ENCODE results near the gene CCDC93. TPM values are rescaled to one million over a fixed set of nuclear protein-coding genes. Genes with fewer than 3 reads are reported as not detected.
A peak's percentile ranks its signal among the peaks of the same experiment; 100 is the strongest.

The CCDC93 gene
- total RNA-seq, 1 experiment from 2014 or later = 34.7 TPM

GRCh38 chr2:117973498-117974082, 40.3 kb downstream of the CCDC93 start:
- H3K4me3 ChIP-seq (ENCODE audit: low read depth, low read length) = no peak overlapping the region
- intact Hi-C loops (cut with micrococcal nuclease; ENCODE audit: unreplicated experiment) = no loop called here
- TF ChIP-seq, protein P1, sequence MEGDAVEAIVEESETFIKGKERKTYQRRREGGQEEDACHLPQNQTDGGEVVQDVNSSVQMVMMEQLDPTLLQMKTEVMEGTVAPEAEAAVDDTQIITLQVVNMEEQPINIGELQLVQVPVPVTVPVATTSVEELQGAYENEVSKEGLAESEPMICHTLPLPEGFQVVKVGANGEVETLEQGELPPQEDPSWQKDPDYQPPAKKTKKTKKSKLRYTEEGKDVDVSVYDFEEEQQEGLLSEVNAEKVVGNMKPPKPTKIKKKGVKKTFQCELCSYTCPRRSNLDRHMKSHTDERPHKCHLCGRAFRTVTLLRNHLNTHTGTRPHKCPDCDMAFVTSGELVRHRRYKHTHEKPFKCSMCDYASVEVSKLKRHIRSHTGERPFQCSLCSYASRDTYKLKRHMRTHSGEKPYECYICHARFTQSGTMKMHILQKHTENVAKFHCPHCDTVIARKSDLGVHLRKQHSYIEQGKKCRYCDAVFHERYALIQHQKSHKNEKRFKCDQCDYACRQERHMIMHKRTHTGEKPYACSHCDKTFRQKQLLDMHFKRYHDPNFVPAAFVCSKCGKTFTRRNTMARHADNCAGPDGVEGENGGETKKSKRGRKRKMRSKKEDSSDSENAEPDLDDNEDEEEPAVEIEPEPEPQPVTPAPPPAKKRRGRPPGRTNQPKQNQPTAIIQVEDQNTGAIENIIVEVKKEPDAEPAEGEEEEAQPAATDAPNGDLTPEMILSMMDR (IDR thresholded peaks at IDR 0.05; ENCODE audit: insufficient read depth in 1 of 2, low read depth in 1 of 2, low read length in 1 of 2, severe bottlenecking in 1 of 2, unreplicated experiment in 1 of 2) = no peak
- POLR2A ChIA-PET = no interaction called here
- BruUV-seq (replicated peaks) = no TSS peak
- Mint-ChIP-seq H3K27ac (ENCODE audit: unreplicated experiment) (no peak overlapping the region), H3K4me3 (ENCODE audit: unreplicated experiment) (no peak overlapping the region), H3K9me3 (ENCODE audit: unreplicated experiment) (no peaks in the 10 kb centered on the region), H3K27me3 (ENCODE audit: insufficient read depth, unreplicated experiment) (no peaks in the 10 kb centered on the region), H3K4me1 (ENCODE audit: low read depth, unreplicated experiment) (no peaks in the 10 kb centered on the region), H3K36me3 (ENCODE audit: insufficient read depth, unreplicated experiment) (peaks cover 35% of the 10 kb centered on the region)
- no peaks in the 10 kb centered on the region for H3K27me3 ChIP-seq (replicated peaks; ENCODE audit: control insufficient read depth, insufficient read depth, low read length)
- peaks cover 4% of the 10 kb centered on the region for H3K36me3 ChIP-seq (ENCODE audit: control insufficient read depth, insufficient read depth, low read length)
- H3K4me1 ChIP-seq = no peaks in the 10 kb centered on the region
- CTCF ChIA-PET = interaction anchor here (2.9 kb wide), 1 partner anchor 29 kb away, joined by 9 read pairs; no protein-coding TSS in a partner anchor
- no peak for DNase-seq
- H3K9me3 ChIP-seq = no peaks in the 10 kb centered on the region

DNA sequence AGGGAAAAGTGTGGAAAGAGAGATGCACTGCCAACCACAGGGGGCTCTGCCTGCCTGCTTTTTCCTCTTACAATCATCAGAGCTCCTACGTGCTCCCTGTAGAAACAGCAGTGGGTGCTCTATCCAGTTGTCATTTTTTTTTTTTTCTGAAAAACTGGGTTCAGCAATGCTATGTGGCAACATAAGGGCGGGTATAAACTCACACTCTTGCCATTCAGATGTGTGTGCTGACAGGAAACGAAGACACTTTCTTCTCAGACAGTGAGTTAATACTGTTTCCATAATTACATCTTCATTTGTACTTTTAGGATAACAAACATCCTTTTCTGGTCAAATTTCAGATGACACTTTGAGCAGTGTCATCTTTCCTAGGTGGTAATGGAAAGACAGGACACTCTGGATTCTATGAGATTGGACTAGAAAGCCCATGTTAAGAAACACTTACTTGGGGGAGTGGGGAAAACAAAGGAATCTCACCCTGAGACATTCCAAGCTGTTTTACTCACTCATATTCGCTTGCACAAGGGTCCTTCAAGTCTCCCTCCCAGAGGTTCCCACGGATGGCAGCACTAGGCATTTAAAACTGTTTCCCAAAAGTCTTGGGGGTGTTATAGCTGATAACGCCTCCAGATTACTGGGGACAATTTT, 41.3 kb downstream of the CCDC93 start:
- Mint-ChIP-seq H3K36me3 (ENCODE audit: insufficient read depth, unreplicated experiment) (peaks cover 35% of the 10 kb centered on the region), H3K27ac (ENCODE audit: unreplicated experiment) (no peak overlapping the region), H3K27me3 (ENCODE audit: insufficient read depth, unreplicated experiment) (no peaks in the 10 kb centered on the region), H3K4me3 (ENCODE audit: unreplicated experiment) (no peak overlapping the region), H3K9me3 (ENCODE audit: unreplicated experiment) (no peaks in the 10 kb centered on the region), H3K4me1 (ENCODE audit: low read depth, unreplicated experiment) (no peaks in the 10 kb centered on the region)
- Histone ChIP-seq H3K9me3 (no peaks in the 10 kb centered on the region), H3K36me3 (ENCODE audit: control insufficient read depth, insufficient read depth, low read length) (peaks cover 6% of the 10 kb centered on the region), H3K4me3 (ENCODE audit: low read depth, low read length) (no peak overlapping the region), H3K4me1 (no peaks in the 10 kb centered on the region), H3K27me3 (replicated peaks; ENCODE audit: control insufficient read depth, insufficient read depth, low read length) (no peaks in the 10 kb centered on the region)
- no TSS peak for BruUV-seq (replicated peaks)
- POLR2A ChIA-PET = no interaction called here
- TF ChIP-seq, protein P1 (IDR thresholded peaks at IDR 0.05; ENCODE audit: insufficient read depth in 1 of 2, low read depth in 1 of 2, low read length in 1 of 2, severe bottlenecking in 1 of 2, unreplicated experiment in 1 of 2) = no peak
- CTCF ChIA-PET = interaction anchor here (0.6 to 2.9 kb wide), 2 partner anchors 13 to 30 kb away, joined by 6 to 9 read pairs; no protein-coding TSS in a partner anchor
- intact Hi-C loops (cut with micrococcal nuclease; ENCODE audit: unreplicated experiment) = no loop called here
- DNase-seq = no peak

- intact Hi-C loops (cut with micrococcal nuclease; ENCODE audit: unreplicated experiment) = loop anchor here (1.0 kb wide), 1 partner anchor 35 kb away; no protein-coding TSS in a partner anchor
- no peak for DNase-seq
- TF ChIP-seq, protein P1 (IDR thresholded peaks at IDR 0.05; ENCODE audit: insufficient read depth in 1 of 2, low read depth in 1 of 2, low read length in 1 of 2, severe bottlenecking in 1 of 2, unreplicated experiment in 1 of 2) = peak in 1 of 2 experiments; percentile 5
- Mint-ChIP-seq H3K4me1 (ENCODE audit: low read depth, unreplicated experiment) (peaks cover 9% of the 10 kb centered on the region), H3K9me3 (ENCODE audit: unreplicated experiment) (no peaks in the 10 kb centered on the region), H3K27me3 (ENCODE audit: insufficient read depth, unreplicated experiment) (no peaks in the 10 kb centered on the region), H3K36me3 (ENCODE audit: insufficient read depth, unreplicated experiment) (peaks cover 32% of the 10 kb centered on the region), H3K4me3 (ENCODE audit: unreplicated experiment) (no peak overlapping the region), H3K27ac (ENCODE audit: unreplicated experiment) (no peak overlapping the region)
- Histone ChIP-seq H3K27me3 (replicated peaks; ENCODE audit: control insufficient read depth, insufficient read depth, low read length) (no peaks in the 10 kb centered on the region), H3K4me1 (peaks cover 6% of the 10 kb centered on the region), H3K9me3 (no peaks in the 10 kb centered on the region), H3K36me3 (ENCODE audit: control insufficient read depth, insufficient read depth, low read length) (peaks cover 2% of the 10 kb centered on the region; the same call in 1 of the 2 replicates), H3K4me3 (ENCODE audit: low read depth, low read length) (no peak overlapping the region)
- BruUV-seq (replicated peaks) = no TSS peak
- ChIA-PET POLR2A (no interaction called here), CTCF (no interaction called here)
Observed at GRCh38 chr2:117968722-117969121, 45.1 kb downstream of the CCDC93 start.
